Vagina (tissue), 2 donors: ENCODE data around the gene TCF3. TPM values are rescaled to one million over a fixed set of nuclear protein-coding genes. Genes with fewer than 3 reads are reported as not detected.

ENCODE experiments used
- DNase-seq, 2 donors: peaks; one replicate each; pipeline ENCODE4 v3.0.0-alpha.2; 2017; ENCODE audit errors: extremely low spot score in 2 of 2
- H3K27ac ChIP-seq: fragments of 200-600 bp; sonication (generic); one replicate; pipeline ENCODE4 v1.5.1; 2019
- H3K27me3 ChIP-seq: fragments of 200-600 bp; sonication (generic); one replicate; pipeline ENCODE4 v1.5.1; 2019
- H3K36me3 ChIP-seq, 2 donors: fragments of 200-600 bp; sonication (generic); one replicate each; pipeline ENCODE4 v1.5.1; 2017 to 2019
- H3K4me1 ChIP-seq: fragments of 200-600 bp; sonication (generic); one replicate; pipeline ENCODE4 v1.5.1; 2019
- H3K4me3 ChIP-seq, 2 donors: fragments of 200-600 bp; sonication (generic); 1 replicate in 1 of 2; 2 replicates in 1 of 2; pipeline ENCODE4 v1.5.1; 2016 to 2019
- H3K9me3 ChIP-seq: fragments of 200-600 bp; sonication (generic); one replicate; pipeline ENCODE4 v1.5.1; 2019
- POLR2A ChIP-seq, 2 donors: fragments of 450-650 bp; IDR thresholded peaks; one replicate each; pipeline ENCODE4 v1.6.1; 2017; ENCODE audit warnings: antibody characterized with exemption in 2 of 2, mild to moderate bottlenecking in 2 of 2, moderate library complexity in 2 of 2
- POLR2AphosphoS5 ChIP-seq, 2 donors: sonication (generic); formaldehyde crosslinking; IDR thresholded peaks; one replicate each; pipeline ENCODE4 v1.9.0; 2017; ENCODE audit warnings: antibody characterized with exemption in 2 of 2, mild to moderate bottlenecking in 2 of 2, low read depth in 1 of 2; ENCODE audit not compliant: insufficient read depth in 1 of 2
- intact Hi-C: fragments of 100-400 bp; cut with DNase I; formaldehyde crosslinking; loops from one replicate; pipeline ENCODE4 v1.15.1; 2023
- total RNA-seq: library from RNA; depleted of rRNA; stranded (reverse); fragments of >200 nt; gene quantifications from one replicate; pipeline ENCODE4 v1.2.3, GENCODE V29; 2016
- TF ChIP-seq, protein P1 (sequence below), 3 experiments: fragments of 450-650 bp in 2 of 3; fragments of 200-600 bp in 1 of 3; sonication (generic) in 1 of 3; IDR thresholded peaks; one replicate each; pipeline ENCODE4 v1.5.1; 2017 to 2019; ENCODE audit warnings: antibody characterized with exemption in 3 of 3, mild to moderate bottlenecking in 2 of 3, moderate library complexity in 2 of 3

The TCF3 gene
- total RNA-seq, 1 donor from 2014 or later = 26.0 TPM

- H3K4me3 ChIP-seq = no peak overlapping the region
- no peak overlapping the region for H3K27ac ChIP-seq
- intact Hi-C loops = no loop called here
- TF ChIP-seq POLR2A (IDR thresholded peaks at IDR 0.05) (no peak), POLR2AphosphoS5 (IDR thresholded peaks at IDR 0.05; ENCODE audit: insufficient read depth in 1 of 2, low read depth in 1 of 2) (no peak)
- TF ChIP-seq, protein P1, sequence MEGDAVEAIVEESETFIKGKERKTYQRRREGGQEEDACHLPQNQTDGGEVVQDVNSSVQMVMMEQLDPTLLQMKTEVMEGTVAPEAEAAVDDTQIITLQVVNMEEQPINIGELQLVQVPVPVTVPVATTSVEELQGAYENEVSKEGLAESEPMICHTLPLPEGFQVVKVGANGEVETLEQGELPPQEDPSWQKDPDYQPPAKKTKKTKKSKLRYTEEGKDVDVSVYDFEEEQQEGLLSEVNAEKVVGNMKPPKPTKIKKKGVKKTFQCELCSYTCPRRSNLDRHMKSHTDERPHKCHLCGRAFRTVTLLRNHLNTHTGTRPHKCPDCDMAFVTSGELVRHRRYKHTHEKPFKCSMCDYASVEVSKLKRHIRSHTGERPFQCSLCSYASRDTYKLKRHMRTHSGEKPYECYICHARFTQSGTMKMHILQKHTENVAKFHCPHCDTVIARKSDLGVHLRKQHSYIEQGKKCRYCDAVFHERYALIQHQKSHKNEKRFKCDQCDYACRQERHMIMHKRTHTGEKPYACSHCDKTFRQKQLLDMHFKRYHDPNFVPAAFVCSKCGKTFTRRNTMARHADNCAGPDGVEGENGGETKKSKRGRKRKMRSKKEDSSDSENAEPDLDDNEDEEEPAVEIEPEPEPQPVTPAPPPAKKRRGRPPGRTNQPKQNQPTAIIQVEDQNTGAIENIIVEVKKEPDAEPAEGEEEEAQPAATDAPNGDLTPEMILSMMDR (IDR thresholded peaks at IDR 0.05) = no peak
- H3K36me3 ChIP-seq = peaks cover 0 to 30% of the 10 kb centered on the region in 2 donors
- no peak for DNase-seq
- H3K27me3 ChIP-seq = no peaks in the 10 kb centered on the region
- H3K9me3 ChIP-seq = no peaks in the 10 kb centered on the region
- no peaks in the 10 kb centered on the region for H3K4me1 ChIP-seq
Observed at GRCh38 chr19:1574354-1575136, 77.9 kb downstream of the TCF3 start.

DNA sequence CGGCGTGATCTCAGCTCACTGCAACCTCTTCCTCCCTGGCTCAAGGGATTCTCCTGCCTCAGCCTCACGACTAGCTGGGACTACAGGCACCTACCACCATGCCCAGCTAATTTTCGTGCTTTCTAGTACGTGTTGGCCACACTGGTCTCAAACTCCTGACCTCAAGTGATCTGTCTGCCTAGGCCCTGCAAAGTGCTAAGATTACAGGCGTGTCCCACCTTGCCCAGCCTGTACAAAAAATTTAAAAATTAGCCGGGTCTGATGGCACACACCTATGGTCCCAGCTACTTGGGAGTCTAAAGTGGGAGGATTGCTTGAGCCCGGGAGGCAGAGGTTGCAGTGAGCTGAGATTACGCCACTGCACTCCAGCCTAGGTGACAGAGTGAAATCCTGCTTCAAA lies 79.6 kb downstream of the TCF3 start:
- Histone ChIP-seq H3K27me3 (no peaks in the 10 kb centered on the region), H3K4me1 (peaks cover 5% of the 10 kb centered on the region)

DNA sequence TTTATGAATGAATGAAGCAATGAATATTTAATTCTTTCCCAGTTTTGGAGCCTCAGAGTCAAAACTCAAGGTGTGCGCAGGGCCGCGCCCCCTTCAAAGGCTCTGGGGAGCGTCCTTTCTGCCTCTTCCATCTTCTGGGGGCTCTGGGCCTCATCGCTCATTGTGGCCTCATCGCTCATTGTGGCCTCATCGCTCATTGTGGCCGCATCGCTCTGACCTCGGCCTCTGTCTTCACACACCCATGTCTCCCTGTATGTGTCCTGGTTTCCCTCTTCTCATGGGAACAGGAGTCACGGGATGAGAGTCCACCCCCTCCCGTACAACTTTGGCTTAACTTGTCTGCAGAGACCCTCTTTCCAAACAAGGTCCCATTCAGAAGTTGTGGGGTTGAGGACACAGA lies 81.1 kb downstream of the TCF3 start:
- no peak for DNase-seq
- TF ChIP-seq POLR2AphosphoS5 (IDR thresholded peaks at IDR 0.05; ENCODE audit: insufficient read depth in 1 of 2, low read depth in 1 of 2) = no peak
- TF ChIP-seq POLR2A (IDR thresholded peaks at IDR 0.05) = no peak
- TF ChIP-seq, protein P1 (IDR thresholded peaks at IDR 0.05) = no peak
- Histone ChIP-seq H3K4me3 (no peak overlapping the region), H3K9me3 (no peaks in the 10 kb centered on the region), H3K27me3 (no peaks in the 10 kb centered on the region), H3K4me1 (peaks cover 6% of the 10 kb centered on the region), H3K36me3 (no peaks in the 10 kb centered on the region), H3K27ac (no peak overlapping the region)
- intact Hi-C loops = no loop called here

More for the DNA sequence above, 79.6 kb downstream of the TCF3 start:
- Histone ChIP-seq H3K36me3 (peaks cover 0 to 12% of the 10 kb centered on the region in 2 donors), H3K9me3 (no peaks in the 10 kb centered on the region), H3K4me3 (no peak overlapping the region), H3K27ac (no peak overlapping the region)
- intact Hi-C loops = no loop called here
- TF ChIP-seq POLR2AphosphoS5 (IDR thresholded peaks at IDR 0.05; ENCODE audit: insufficient read depth in 1 of 2, low read depth in 1 of 2) (no peak), POLR2A (IDR thresholded peaks at IDR 0.05) (no peak)
- TF ChIP-seq, protein P1 (IDR thresholded peaks at IDR 0.05) = no peak
- DNase-seq = no peak

DNA sequence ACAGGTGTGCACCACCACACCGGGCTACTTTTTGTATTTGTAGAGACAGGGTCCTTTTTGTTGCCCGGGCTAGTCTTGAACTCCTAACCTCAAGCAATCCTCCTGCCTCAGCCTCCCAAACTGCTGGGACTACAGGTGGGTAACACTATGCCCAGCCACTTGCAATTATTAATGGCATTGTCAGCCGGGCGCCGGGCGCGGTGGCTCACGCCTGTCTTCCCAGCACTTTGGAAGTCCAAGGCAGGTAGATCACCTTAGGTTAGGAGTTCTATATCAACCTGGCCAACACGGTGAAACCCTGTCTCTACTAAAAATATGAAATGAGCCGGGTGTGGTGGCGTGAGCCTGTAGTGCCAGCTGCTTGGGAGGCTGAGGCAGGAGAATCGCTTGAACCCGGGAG lies 81.6 kb downstream of the TCF3 start:
- intact Hi-C loops = no loop called here
- TF ChIP-seq POLR2A (IDR thresholded peaks at IDR 0.05) (no peak), POLR2AphosphoS5 (IDR thresholded peaks at IDR 0.05; ENCODE audit: insufficient read depth in 1 of 2, low read depth in 1 of 2) (no peak)
- TF ChIP-seq, protein P1 (IDR thresholded peaks at IDR 0.05) = no peak
- H3K9me3 ChIP-seq = no peaks in the 10 kb centered on the region
- H3K4me1 ChIP-seq = peaks cover 11% of the 10 kb centered on the region
- no peak for DNase-seq
- H3K27ac ChIP-seq = no peak overlapping the region
- no peaks in the 10 kb centered on the region for H3K36me3 ChIP-seq
- no peaks in the 10 kb centered on the region for H3K27me3 ChIP-seq
- no peak overlapping the region for H3K4me3 ChIP-seq

GRCh38 chr19:1569997-1570396 lies 82.4 kb downstream of the TCF3 start:
- Histone ChIP-seq H3K27me3 (no peaks in the 10 kb centered on the region), H3K4me1 (peaks cover 18% of the 10 kb centered on the region), H3K36me3 (no peaks in the 10 kb centered on the region), H3K9me3 (no peaks in the 10 kb centered on the region), H3K4me3 (no peak overlapping the region), H3K27ac (no peak overlapping the region)
- intact Hi-C loops = no loop called here
- no peak for TF ChIP-seq POLR2A (IDR thresholded peaks at IDR 0.05)
- TF ChIP-seq, protein P1 (IDR thresholded peaks at IDR 0.05) = no peak
- no peak for TF ChIP-seq POLR2AphosphoS5 (IDR thresholded peaks at IDR 0.05; ENCODE audit: insufficient read depth in 1 of 2, low read depth in 1 of 2)
- no peak for DNase-seq
